RWPE1 (cell line): ENCODE data around the gene UBE2J1.

Experiments
- CTCF ChIA-PET: fragments of 350-600 bp; sonication (Branson Sonifier 250); formaldehyde crosslinking; extraction: SDS; loops from one replicate; lab custom pipeline; 2021; lab: Yijun Ruan, JAX
- POLR2A ChIA-PET: fragments of 400-600 bp; formaldehyde crosslinking; extraction: SDS; loops from one replicate; lab custom pipeline; 2020; ENCODE audit warnings: antibody characterized with exemption; ENCODE audit not compliant: low non-redundant PET; lab: Yijun Ruan, JAX
- DNase-seq: peaks from one replicate; pipeline ENCODE4 v3.0.0; 2012; ENCODE audit warnings: low spot score
- H3K27ac ChIP-seq: fragments of 450-650 bp; 2 replicates; pipeline ENCODE4 v1.5.1; 2017
- TF ChIP-seq, protein P1 (sequence below): fragments of 450-650 bp; conservative IDR thresholded peaks from 2 replicates; pipeline ENCODE4 v1.5.1; 2017; ENCODE audit warnings: low read depth, mild to moderate bottlenecking

The UBE2J1 gene

DNA sequence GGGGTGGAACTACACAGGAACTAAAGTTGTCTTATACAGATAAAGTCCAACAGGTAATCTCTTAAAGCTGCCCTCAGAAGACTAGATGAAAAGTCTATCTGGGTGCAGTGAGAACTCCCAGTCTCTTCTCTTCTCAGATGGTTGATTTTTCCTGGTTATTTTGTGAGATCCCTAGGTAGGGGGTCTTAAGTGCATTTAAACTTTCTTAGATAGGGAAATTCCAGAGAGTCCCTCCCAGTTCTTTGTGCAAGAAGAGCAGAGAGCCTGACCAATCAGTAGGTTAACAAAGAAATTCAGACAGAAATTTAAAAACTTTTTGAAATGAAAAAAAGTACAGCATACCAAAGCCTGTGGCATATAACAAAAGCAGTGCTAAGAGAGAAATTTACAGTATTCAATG, 35.5 kb downstream of the UBE2J1 start:
- CTCF ChIA-PET = interaction anchor here (1.0 kb wide), 1 partner anchor 55 kb away, joined by 3 read pairs; no protein-coding TSS in a partner anchor
- TF ChIP-seq, protein P1, sequence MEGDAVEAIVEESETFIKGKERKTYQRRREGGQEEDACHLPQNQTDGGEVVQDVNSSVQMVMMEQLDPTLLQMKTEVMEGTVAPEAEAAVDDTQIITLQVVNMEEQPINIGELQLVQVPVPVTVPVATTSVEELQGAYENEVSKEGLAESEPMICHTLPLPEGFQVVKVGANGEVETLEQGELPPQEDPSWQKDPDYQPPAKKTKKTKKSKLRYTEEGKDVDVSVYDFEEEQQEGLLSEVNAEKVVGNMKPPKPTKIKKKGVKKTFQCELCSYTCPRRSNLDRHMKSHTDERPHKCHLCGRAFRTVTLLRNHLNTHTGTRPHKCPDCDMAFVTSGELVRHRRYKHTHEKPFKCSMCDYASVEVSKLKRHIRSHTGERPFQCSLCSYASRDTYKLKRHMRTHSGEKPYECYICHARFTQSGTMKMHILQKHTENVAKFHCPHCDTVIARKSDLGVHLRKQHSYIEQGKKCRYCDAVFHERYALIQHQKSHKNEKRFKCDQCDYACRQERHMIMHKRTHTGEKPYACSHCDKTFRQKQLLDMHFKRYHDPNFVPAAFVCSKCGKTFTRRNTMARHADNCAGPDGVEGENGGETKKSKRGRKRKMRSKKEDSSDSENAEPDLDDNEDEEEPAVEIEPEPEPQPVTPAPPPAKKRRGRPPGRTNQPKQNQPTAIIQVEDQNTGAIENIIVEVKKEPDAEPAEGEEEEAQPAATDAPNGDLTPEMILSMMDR = no peak
- H3K27ac ChIP-seq = no peak overlapping the region
- POLR2A ChIA-PET = no interaction called here
- no peak for DNase-seq

DNA sequence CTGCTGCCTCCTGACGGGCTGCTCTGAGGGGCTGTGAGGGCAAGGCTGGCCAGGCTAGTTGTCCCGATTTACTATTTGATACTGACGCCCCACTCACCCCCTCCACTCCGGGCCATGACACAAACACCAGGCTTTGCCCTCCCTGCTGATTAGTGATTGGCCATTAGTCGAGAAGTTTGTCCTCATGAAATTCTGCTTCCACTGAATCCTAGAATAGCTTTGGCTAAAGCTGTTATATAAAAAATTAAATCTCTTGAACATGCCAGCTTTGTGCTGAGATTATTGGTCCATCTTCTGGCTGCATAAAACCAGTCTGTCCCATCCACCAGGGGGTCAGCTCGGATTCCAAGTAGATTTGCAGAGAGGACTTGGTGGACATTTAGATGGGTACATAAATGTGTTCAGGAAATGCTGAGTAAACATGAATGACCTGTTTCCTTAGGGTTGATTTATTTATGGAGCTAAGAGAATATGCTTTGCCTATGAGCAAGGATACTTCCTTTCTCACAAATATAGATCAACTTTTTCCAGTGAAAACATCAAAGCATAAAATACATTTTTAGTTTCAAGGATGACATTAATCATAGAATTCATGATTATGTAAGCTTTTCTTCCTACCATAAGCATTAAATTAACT, 37.2 kb downstream of the UBE2J1 start, which contains the start of gene GABRR2:
Gene GABRR2 (minus strand): TSS at position 51 of the 637 bp plus-strand sequence. CDS start 134 bp downstream, outside the sequence.
- ChIA-PET CTCF (interaction anchor here (0.6 kb wide), 1 partner anchor 8 kb away, joined by 4 read pairs; no protein-coding TSS in a partner anchor), POLR2A (no interaction called here)
- TF ChIP-seq, protein P1 = no peak
- no peak for DNase-seq
- no peak within 1 kb of the TSS for H3K27ac ChIP-seq

DNA sequence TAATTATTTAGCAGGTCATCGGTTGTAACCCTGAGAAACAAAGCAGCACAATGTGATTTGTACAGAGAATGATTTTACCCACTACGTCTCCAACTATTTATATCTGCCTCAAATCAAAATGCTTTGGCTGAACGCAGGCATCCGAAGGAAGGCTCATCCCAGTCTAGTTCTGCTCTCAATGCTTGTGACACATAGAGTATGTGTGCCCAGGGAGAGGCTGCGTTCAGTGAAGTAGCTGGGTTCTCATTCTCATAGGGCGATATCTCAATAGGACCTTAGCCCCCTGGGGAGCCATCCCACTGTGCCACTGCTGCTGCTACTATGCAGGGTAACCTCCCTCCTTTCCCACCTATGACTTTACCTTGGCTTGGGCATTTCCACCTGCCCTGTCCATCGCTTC, 37.8 kb downstream of the UBE2J1 start:
- POLR2A ChIA-PET = no interaction called here
- H3K27ac ChIP-seq = no peak overlapping the region
- CTCF ChIA-PET = no interaction called here
- DNase-seq = no peak
- TF ChIP-seq, protein P1 = no peak

DNA sequence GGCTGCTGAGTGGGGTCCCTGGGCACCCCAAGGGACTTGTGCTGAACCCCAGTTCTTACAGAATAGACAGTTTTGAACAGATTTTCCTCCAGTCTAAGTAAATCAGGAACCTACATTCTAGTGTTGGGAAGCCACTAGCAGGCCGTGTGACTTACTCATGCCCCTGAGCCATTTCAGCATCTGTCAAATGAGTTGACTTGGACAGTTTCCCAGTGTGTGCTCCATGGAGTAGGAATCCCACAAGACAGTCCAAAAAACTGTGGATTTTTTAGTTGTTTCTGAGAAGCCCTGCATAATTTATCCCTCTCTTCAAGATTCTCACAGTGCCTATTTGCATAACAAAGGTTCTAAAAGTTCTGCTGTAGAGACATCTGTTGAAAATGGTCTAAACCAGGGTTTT, 39.5 kb downstream of the UBE2J1 start:
- ChIA-PET CTCF (no interaction called here), POLR2A (no interaction called here)
- TF ChIP-seq, protein P1 = no peak
- H3K27ac ChIP-seq = no peak overlapping the region
- no peak for DNase-seq

DNA sequence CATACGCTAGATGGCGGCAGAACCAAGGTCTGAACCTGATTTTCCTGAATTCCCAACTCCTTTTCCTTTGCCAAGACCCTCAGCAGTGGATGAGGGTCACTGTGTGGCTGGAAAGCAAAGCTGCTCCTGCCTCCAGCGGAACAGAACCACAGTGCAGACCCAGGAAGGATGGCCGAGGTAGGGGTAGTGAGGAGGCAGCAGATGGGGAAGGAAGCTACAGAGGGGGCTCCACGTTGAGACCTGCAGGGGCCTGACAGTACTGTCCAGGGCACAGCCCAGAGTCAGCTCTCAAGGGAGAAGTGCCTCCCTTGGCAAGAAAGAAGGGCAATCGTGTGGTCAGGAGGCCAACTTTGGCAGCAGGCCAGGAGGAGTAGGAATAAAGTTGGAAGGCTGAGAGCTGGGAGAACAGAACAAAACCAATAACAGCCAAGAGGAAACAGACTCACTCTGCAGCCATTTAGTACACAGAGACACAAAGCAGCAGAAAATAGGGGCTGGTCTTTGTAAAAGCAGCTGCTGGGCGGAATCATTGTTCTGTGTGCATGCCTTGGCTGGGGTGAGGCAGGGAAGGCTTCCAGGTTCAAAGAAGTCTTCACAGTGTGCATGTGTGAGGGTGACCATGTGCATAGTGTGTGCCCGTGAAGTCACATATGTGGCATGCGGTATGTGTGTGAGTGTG, 40.5 kb downstream of the UBE2J1 start:
- POLR2A ChIA-PET = no interaction called here
- TF ChIP-seq, protein P1 = peak; percentile 58
- CTCF ChIA-PET = interaction anchor here (0.6 to 2.4 kb wide), 4 partner anchors 60 to 1485 kb away, joined by 3 to 7 read pairs (median 4); no protein-coding TSS in a partner anchor
- H3K27ac ChIP-seq = no peak overlapping the region
- DNase-seq = peak; percentile 31

DNA sequence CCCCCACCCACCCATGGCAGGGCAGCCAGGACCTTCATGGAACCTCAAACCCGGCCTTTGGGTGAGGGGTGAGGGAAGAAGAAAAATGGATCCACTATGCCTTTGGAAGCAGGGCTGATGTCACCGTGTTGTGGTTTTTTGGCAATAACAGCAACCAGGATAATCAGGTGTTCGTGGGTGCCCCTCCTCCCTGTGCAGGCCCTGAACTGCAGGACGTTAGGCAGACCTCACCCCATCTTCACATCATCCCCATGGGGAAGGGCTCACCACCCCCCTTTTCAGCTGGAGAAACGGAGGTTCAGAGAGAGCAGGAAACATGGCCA, 41.0 kb downstream of the UBE2J1 start:
- no peak overlapping the region for H3K27ac ChIP-seq
- POLR2A ChIA-PET = no interaction called here
- TF ChIP-seq, protein P1 = no peak
- no peak for DNase-seq
- CTCF ChIA-PET = interaction anchor here (0.6 to 2.4 kb wide), 4 partner anchors 61 to 1485 kb away, joined by 3 to 7 read pairs (median 4); no protein-coding TSS in a partner anchor
